G401 (cell line): Measurements from ENCODE around the gene HNRNPA2B1. TPM values are rescaled to one million over a fixed set of nuclear protein-coding genes. Genes with fewer than 3 reads are reported as not detected.
"Not testable (repeated sequence)": the region's sequence is repeated elsewhere in the genome, so short reads cannot be mapped to it uniquely, and the experiment has no call there.

Experiments
- DNase-seq: peaks from one replicate; pipeline ENCODE4 v3.0.0-alpha.2; 2015; ENCODE audit warnings: low spot score
- in situ Hi-C: cut with HindIII; loops from 2 replicates; pipeline ENCODE4 v1.10.0; 2016; ENCODE audit warnings: low sequenced_read_pairs, mixed read lengths
- total RNA-seq: library from RNA; depleted of rRNA; stranded (reverse); fragments of >200 nt; shearing (Covaris generic); gene quantifications from 2 replicates; pipeline ENCODE4 v1.2.3, GENCODE V29; 2014

HNRNPA2B1 gene
- total RNA-seq, 1 experiment from 2014 or later: 358 TPM

- peak; percentile 65 for DNase-seq
- in situ Hi-C loops: loop anchor here (10.0 kb wide), 1 partner anchor 293 kb away; no protein-coding TSS in a partner anchor
These were observed 13.0 kb downstream of the HNRNPA2B1 start for GRCh38 chr7:26187380-26188205.

DNA sequence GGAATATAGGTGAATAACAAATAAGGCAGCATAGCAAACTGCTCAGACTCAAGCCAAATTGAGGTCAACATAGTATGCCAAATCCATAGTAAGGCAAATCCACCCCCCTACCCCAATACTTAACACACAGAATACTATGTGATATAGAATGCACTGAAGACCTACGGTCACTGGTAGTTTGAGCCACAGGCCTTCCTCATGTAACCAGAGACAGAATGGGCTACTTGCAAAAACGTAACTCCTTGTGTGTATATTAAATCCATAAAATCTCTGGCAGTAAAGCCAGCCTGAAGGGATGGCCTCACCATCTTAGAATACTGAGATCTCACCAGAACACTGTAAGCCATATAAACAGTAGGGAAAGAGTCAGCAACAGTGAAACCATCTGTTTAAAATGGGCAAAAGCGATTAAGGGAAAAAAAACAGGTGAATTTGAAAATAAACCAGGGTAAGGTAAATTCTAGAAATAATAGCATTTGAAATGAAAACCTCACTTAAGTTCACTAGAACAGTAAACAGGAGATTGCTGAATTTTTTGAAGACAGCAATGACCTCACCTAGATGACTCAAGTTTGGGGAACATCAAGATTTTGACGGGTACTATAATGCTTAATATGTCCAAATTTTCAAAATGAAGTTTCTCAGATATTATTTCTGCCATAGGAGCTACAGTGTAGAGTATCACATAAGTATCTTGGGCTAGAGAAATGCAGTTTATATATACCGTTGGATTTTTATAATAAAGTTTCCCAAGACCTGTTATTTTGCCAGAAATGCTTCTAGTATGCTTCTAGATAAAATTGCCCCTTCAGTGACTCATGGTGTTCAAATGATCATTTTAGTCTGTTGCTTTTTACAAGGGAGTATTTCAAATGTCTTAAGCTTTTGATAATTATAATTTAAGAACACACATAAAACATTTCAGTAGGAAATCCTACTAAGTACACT lies 13.9 kb downstream of the HNRNPA2B1 start:
- no peak for DNase-seq
- in situ Hi-C loops: loop anchor here (10.0 kb wide), 1 partner anchor 292 kb away; no protein-coding TSS in a partner anchor

DNA sequence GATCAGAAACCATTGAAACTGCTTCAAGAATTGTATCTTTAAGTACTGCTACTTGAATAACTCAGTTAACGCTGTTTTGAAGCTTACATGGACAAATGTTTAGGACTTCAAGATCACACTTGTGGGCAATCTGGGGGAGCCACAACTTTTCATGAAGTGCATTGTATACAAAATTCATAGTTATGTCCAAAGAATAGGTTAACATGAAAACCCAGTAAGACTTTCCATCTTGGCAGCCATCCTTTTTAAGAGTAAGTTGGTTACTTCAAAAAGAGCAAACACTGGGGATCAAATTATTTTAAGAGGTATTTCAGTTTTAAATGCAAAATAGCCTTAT lies 14.7 kb downstream of the HNRNPA2B1 start:
- DNase-seq: no peak
- in situ Hi-C loops: loop anchor here (10.0 kb wide), 1 partner anchor 291 kb away; no protein-coding TSS in a partner anchor

- in situ Hi-C loops: loop anchor here (10.0 kb wide), 1 partner anchor 290 kb away; no protein-coding TSS in a partner anchor
- DNase-seq: peak; percentile 44
These were observed 15.3 kb downstream of the HNRNPA2B1 start for GRCh38 chr7:26185131-26185843.

DNA sequence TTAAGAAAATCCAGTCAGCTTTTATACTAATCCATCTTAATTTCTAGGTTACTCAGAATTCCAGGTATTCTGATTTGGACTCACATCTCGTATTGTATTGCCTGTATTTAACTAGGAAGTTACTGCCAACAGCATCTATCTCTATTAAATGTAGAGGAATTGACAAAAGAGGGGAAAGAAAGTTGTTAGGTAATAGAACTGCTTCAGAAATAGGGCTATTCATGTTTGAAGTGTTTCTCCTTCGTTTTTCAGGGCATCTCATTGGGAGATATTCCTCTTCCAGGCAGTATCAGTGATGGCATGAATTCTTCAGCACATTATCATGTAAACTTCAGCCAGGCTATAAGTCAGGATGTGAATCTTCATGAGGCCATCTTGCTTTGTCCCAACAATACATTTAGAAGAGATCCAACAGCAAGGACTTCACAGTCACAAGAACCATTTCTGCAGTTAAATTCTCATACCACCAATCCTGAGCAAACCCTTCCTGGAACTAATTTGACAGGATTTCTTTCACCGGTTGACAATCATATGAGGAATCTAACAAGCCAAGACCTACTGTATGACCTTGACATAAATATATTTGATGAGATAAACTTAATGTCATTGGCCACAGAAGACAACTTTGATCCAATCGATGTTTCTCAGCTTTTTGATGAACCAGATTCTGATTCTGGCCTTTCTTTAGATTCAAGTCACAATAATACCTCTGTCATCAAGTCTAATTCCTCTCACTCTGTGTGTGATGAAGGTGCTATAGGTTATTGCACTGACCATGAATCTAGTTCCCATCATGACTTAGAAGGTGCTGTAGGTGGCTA lies 16.1 kb downstream of the HNRNPA2B1 start:
- not testable (repeated sequence) for DNase-seq
- in situ Hi-C loops: loop anchor here (10.0 kb wide), 1 partner anchor 290 kb away; no protein-coding TSS in a partner anchor

- DNase-seq: peak; percentile 44
- in situ Hi-C loops: loop anchor here (10.0 kb wide), 1 partner anchor 289 kb away; no protein-coding TSS in a partner anchor
These were observed 16.8 kb downstream of the HNRNPA2B1 start for GRCh38 chr7:26183545-26184280.

DNA sequence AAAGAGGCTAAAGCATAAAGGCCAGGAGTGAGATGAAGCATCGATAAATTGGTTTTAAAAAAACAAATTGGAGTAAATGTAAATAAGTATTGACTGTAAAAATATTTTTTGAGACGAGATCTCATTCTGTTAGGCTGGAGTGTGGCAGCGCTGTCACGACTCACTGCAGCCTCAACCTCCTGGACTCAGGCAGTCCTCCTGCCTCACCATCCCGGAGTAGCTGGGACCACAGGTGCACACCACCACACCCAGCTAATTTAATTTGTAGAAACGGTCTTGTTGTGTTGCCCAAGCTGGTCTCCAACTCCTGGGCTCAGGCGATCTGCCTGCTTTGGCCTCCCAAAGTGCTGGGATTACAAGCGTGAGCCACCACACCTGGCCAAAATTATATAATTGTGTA lies 17.8 kb downstream of the HNRNPA2B1 start:
- in situ Hi-C loops: loop anchor here (10.0 kb wide), 1 partner anchor 288 kb away; no protein-coding TSS in a partner anchor
- no peak for DNase-seq

- in situ Hi-C loops: loop anchor here (10.0 kb wide), 1 partner anchor 287 kb away; no protein-coding TSS in a partner anchor
- peak; percentile 65 for DNase-seq
These were observed 18.3 kb downstream of the HNRNPA2B1 start for GRCh38 chr7:26182283-26182682.

DNA sequence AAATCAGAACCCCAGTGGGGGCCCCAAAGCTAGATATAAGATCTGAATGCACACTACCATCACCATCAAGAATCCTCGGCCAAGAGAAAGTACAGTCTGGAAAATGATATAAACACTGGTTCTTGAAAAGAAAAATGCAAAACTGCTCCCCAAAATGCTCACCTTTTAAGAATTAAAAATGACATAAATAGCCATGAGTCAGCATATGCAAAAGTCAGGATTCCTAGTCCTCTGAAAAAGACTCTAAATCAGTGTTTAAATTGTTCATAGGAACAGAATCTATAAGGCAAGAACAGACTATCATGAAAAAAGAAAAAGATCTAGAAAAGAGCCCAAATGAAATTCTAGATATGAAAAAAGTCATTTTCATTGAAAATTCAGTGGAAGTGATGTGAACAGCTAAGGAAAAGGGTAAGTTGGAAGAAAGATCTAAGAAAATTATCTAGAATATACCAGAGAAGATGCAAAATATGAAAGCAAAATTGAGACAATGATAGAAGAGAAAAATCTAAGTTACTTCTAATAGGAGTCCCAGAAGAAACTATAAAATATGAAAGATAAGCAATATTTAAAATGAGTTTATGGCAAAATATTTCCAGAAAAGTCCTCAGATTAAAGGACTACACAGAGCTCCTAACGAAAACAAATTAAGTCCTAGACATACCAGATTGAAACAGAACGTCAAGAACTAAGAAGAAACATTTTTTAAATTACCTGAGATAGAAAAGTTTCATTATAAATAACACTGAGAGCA lies 18.9 kb downstream of the HNRNPA2B1 start:
- in situ Hi-C loops: loop anchor here (10.0 kb wide), 1 partner anchor 287 kb away; no protein-coding TSS in a partner anchor
- DNase-seq: no peak

DNA sequence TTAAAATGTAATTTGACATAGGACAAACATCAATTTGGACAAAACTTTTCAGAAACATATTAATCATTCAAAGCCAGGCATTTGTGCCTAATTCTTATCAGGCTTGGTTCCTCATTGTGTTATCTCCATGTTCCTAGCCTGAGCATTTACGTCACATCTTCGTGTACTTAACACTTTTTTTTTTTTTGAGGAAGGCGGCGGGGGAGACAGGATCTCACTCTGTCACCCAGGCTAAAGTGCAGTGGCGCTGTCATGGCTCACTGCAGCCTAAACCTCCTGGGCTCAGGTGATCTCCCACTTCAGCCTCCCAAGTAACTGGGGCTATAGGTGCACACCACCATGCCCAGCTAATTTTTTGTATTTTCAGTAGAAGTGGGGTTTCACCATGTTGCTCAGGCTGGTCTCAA lies 19.8 kb downstream of the HNRNPA2B1 start:
- no peak for DNase-seq
- in situ Hi-C loops: loop anchor here (10.0 kb wide), 1 partner anchor 286 kb away; no protein-coding TSS in a partner anchor

GRCh38 chr7:26179826-26180497 lies 20.6 kb downstream of the HNRNPA2B1 start:
- in situ Hi-C loops: loop anchor here (10.0 kb wide), 1 partner anchor 285 kb away; no protein-coding TSS in a partner anchor
- no peak for DNase-seq

GRCh38 chr7:26179422-26179821 lies 21.1 kb downstream of the HNRNPA2B1 start:
- in situ Hi-C loops: no loop called here
- DNase-seq: no peak

GRCh38 chr7:26178272-26178960 lies 22.1 kb downstream of the HNRNPA2B1 start:
- no peak for DNase-seq
- in situ Hi-C loops: no loop called here

GRCh38 chr7:26177269-26177668 lies 23.3 kb downstream of the HNRNPA2B1 start:
- DNase-seq, in situ Hi-C loops: not testable (repeated sequence)

DNA sequence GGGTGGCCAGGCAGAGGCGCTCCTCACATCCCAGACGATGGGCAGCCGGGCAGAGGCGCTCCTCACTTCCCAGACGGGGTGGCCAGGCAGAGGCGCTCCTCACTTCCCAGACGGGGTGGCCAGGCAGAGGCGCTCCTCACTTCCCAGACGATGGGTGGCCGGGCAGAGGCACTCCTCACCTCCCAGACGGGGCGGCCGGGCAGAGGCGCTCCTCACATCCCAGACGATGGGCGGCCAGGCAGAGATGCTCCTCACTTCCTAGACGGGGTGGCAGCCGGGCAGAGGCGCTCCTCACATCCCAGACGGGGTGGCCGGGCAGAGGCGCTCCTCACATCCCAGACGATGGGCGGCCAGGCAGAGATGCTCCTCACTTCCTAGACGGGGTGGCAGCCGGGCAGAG lies 23.9 kb downstream of the HNRNPA2B1 start:
- in situ Hi-C loops, DNase-seq: not testable (repeated sequence)
